GM21825 (cell line): ENCODE results near the gene FGFR4.
"Not testable (repeated sequence)": the region's sequence is repeated elsewhere in the genome, so short reads cannot be mapped to it uniquely, and the experiment has no call there.

Source experiments
- ATAC-seq: cut with Tn5 transposase; IDR thresholded peaks from one replicate; pipeline ENCODE4 v1.9.1; 2021; ENCODE audit warnings: mild to moderate bottlenecking, moderate library complexity; ENCODE audit not compliant: unreplicated experiment

FGFR4 gene

DNA sequence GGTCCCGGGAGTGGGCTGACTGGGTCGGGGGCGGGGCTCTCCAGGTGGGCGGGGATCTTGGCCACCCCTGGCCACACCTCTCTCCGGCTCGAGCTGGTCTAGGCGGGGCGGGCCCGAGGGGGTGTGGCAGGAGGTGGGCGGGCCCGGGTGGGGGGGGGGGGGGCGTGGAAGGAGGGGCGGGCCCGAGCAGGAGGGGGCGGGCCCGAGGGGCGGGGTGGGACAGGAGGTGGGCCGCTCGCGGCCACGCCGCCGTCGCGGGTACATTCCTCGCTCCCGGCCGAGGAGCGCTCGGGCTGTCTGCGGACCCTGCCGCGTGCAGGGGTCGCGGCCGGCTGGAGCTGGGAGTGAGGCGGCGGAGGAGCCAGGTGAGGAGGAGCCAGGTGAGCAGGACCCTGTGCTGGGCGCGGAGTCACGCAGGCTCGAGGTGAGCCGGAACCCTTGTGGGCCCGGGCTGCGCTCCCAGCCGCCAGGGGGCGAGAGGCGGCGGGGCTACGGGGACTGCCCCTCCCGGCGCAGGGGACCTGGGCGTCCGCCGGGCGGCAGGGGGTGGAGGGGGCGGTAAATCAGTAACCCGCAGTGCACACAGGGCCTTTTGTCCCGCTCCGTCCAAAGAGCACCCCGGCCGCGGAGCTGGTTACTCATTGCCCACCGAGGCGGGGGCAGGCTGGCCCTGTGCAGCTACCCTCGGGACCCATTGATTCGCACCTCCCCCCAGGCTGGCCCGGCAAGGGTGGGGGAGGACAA, at the start of gene FGFR4:
FGFR4 (plus strand) TSS at position 262 of the 744 bp plus-strand sequence. CDS start 2,688 bp downstream, outside the sequence.
- ATAC-seq: peak; percentile 71

GRCh38 chr5:177036921-177037320, 49.8 kb upstream of the FGFR4 start:
- no peak for ATAC-seq

GRCh38 chr5:177040814-177041420, 45.8 kb upstream of the FGFR4 start:
- ATAC-seq: no peak

GRCh38 chr5:177041936-177042335, 44.8 kb upstream of the FGFR4 start:
- no peak for ATAC-seq

DNA sequence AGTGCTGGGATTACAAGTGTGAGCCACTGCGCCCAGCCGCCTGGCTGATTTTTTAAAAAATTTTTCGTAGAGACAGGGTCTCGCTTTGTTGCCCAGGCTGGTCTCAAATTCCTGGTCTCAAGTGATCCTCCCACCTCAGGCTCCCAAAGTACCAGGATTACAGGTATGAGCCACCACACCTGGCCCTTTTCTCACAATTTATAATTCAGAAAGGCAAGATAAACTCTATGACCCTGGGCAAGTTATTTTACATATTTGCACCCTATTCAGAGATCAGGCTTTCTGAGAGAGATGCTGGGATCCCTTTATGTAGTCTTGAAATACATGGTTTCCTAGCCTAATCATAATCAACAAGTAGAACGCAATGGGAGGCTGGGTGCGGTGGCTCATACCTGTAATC, 43.6 kb upstream of the FGFR4 start:
- ATAC-seq: no peak

DNA sequence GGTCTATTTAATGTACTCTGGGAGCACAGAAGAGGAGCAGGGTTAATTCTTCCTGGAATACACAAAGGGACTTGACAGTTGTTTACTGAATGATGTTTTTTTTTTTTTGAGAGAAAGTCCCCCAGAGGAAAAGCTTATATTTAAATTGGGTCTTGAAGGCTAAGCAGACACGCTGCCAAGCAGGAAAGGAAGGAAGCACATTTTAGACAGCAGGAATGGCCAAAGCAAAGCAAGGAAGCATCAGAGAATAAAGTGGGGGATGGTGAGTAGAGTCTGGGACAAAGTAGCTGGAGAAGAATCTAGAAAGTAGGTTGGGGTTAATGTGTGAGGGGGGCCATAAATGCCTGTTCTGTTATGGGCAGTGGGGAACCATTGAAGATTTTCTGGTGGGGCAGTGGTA, 42.8 kb upstream of the FGFR4 start:
- ATAC-seq: no peak

- no peak for ATAC-seq
These were observed 42.1 kb upstream of the FGFR4 start for GRCh38 chr5:177044641-177045040.

DNA sequence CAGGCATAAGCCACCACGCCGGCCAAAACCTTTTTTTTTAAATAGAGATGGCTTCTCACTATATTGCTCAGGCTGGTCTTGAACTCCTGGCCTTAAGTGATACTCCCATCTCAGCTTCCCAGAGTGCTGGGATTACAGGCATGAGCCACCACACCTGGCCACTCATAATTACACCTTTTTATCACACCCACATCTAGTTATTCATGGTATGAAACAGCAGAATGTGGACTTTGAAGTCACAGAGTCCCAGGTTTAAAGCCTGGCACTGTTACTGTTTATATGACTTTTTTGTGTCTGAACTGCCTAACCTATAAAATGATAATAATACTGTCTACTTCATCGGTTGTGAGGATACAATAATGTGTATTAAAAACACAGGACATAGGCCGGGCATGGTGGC, 41.1 kb upstream of the FGFR4 start:
- ATAC-seq: no peak

DNA sequence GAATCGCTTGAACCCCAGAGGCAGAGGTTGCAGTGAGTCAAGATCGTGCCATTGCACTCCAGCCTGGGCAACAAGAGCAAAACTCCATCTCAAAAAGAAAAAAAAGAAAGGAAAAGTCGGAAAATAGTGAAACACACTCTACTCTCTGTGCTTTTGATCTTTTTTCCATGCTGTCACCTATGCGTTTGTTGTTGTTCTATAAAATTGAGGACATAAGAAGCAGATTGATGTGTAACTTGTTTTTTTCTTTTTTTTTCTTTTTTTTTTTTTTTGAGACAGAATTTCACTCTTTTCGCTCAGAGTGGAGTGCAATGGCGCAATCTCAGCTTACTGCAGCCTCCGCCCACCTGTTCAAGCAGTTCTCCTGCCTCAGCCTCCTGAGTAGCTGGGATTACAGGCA, 38.2 kb upstream of the FGFR4 start:
- not testable (repeated sequence) for ATAC-seq

GRCh38 chr5:177049285-177049684, 37.4 kb upstream of the FGFR4 start:
- ATAC-seq: no peak

DNA sequence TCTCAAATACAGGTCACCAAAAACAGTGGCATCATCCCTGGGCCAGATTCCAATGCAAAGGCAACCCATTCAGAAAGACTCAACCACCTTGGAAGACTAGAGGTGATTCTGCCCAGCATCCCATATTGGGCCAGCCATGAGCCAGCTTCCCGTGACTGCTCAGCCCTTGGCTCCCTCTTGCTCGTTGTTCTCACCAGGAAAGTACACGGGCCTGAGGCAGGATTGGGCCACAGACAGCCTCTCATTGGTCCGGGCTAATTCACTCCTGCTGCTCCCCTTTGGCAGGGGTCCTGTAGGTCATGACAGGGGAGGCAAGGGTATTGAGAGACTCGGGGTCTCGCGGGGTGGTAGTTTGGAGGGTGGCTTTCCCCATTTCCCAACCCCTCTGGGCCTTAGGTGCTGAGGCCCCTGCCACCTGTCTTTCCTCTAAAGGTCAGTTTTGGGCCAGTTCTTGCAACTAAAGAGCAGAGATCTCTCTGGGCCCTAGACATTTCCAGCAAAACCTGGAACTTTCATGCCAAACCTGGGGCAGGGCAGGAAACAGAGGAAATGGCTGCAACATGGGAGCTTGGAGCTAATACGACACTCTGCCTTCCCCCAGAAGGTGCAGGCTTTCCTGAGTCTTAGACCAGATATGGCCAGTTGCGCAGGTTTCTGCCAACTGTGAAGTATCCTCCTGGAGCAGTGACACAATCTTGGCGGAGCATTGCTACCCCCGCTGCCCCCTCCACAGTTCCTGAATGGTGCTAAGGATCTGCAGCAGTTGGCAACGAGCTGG, 22.0 kb upstream of the FGFR4 start:
- ATAC-seq: no peak

DNA sequence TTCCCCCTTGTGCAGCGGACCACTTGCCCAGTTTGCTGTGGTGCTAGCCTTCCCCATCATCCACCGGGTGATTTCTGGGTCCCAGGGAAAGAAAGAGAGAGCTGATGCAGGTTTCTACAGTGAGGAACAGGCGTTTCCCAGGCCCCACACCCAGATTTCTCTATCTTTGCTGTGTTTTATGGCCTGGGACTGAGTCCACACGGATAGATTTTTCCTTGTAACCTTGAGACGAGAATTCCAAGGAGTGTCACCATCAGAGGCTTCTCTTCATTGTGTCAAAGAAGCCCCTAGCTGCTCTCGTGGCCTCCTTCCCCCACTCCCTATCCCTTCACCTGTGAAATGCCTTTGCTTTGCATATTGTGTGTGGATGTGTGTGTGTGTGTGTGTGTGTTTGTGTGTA, 21.2 kb upstream of the FGFR4 start:
- no peak for ATAC-seq

DNA sequence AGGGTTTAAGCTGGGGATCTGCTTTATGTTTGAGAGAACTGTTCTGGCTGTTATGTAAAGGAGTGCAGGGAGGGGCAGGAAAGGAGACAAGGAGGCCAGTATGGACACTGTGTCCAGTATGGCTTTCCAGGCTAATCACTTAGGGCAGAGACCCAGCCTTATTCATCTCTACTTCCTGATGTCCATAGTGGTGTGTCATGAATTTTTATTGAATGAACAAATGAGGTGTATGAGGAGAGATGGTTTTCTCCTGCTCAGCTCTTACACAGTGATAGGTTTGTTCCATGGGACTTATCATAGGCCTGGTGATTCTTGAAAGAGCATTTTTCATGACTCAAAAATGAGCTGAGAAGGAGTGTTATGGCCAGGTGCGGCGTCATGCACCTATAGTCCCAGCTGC, 20.5 kb upstream of the FGFR4 start:
- no peak for ATAC-seq

GRCh38 chr5:177067503-177067902, 19.2 kb upstream of the FGFR4 start:
- ATAC-seq: no peak

- ATAC-seq: no peak
These were observed 16.1 kb upstream of the FGFR4 start for GRCh38 chr5:177070536-177071191.

DNA sequence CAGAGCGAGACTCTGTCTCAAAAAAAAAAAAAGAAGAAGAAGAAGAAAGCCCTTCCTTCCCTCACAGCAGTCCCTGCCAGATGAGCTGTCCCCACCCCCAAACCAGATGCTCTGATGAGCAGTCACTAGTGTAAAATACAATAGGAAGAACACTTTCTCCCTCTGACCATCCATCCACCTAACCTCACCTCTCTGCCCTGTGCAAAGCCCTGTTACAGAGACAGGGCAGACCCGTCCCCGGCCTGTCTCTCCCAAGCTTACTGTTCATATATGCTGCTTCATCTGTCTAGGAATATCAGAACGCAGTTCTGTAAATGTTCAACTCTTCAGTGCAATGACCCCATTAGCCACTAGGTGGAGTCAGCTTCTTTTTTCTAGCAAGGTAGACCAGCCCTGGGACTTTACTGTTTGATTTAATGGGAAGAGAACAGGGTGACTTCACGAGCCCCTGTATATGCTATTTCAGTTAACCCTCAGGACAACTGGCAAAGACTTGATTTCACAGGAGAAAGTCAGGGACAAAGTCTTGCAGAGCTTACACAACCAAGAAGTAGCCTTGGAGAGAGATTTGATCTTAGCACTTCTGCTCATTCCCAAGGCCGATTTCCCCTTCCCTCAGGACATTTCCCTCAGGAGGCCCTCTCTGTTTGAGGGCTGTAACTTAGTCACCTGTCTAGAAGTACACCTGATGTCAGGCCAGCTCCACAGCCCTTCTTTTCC, 14.9 kb upstream of the FGFR4 start:
- ATAC-seq: peak; percentile 48

- no peak for ATAC-seq
These were observed 9.4 kb upstream of the FGFR4 start for GRCh38 chr5:177077335-177077734.

DNA sequence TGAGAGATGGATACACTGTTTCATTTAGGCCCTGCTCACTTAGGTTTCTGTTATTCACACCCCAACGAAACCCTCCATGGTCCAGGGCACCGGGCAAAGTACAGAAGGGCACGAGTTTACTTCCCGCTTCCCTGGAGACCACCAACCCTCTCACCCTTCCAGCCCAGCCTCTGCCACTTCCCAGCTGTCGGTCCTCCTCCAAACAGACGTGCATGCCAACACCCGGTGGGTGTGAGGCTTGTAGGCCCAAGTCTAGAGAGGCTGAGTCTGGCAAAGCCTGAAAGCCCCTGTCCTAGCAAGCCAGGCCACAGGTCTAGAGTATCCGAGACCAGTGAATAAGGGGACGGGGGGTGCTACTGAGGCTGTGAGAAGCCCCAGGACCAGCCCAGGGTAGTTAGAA, 7.1 kb upstream of the FGFR4 start:
- no peak for ATAC-seq

GRCh38 chr5:177080265-177080664, 6.5 kb upstream of the FGFR4 start:
- ATAC-seq: no peak

DNA sequence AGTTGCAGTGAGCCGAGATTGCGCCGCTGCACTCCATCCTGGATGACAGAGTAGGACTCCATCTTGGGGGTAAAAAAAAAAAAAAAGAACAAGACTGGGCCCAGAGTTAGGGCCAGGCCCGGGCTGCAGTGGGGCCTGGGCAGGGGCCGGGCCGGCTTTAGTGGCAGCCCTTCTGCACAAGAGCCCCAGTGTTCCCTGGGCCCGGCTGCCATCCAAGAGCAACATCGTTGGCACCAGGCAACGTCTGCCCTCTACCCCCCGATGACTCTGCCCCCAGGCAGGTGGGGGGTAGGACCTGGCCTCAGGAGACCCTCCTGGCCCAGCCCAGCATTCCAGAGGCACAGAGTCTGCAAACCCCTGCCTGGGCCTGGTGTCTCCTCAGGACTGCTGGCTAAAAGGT, 4.9 kb upstream of the FGFR4 start:
- ATAC-seq: no peak

DNA sequence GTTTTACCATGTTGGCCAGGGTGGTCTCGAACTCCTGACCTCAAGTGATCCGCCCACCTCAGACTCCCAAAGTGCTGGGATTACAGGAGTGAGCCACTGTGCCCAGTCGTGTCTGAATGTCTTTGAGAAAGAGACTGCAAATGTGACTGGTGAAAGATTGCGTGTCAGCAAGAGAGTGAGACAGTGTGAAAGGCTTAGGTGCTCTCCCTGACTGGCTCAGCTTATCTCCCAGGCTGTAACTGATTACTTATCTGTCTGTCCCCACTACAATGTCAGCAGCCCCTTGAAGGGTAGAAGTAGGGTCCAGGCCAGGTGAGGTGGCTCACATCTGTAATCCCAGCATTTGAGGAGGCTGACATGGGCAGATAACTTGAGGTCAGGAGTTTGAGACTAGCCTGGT, 3.4 kb upstream of the FGFR4 start:
- ATAC-seq: no peak
